Spleen (tissue), 7 donors: ENCODE results near the gene RARS1.

Source experiments
- CTCF ChIP-seq, 11 experiments: fragments of 200-600 bp in 7 of 11; fragments of 450-650 bp in 4 of 11; sonication (generic) in 4 of 11; IDR thresholded peaks in 8 of 11; conservative IDR thresholded peaks in 3 of 11; 1 replicate in 7 of 11; 2 replicates in 4 of 11; pipeline versions ENCODE4 v1.4.0 to v1.8.0; 2016 to 2021; ENCODE audit warnings: antibody characterized with exemption in 11 of 11, inconsistent platforms in 4 of 11, mild to moderate bottlenecking in 1 of 11
- POLR2A ChIP-seq, 3 donors: fragments of 450-650 bp; IDR thresholded peaks; one replicate each; pipeline ENCODE4 v1.5.1; 2017; ENCODE audit warnings: antibody characterized with exemption in 3 of 3, mild to moderate bottlenecking in 1 of 3
- donor health status: DM: no; HTN: no; CAD: no; lungs with moderate emphysema.
- donor health status: DM: no; HTN: no; CAD: no.
- donor health status: DM: no; HTN: no; CAD: no.

DNA sequence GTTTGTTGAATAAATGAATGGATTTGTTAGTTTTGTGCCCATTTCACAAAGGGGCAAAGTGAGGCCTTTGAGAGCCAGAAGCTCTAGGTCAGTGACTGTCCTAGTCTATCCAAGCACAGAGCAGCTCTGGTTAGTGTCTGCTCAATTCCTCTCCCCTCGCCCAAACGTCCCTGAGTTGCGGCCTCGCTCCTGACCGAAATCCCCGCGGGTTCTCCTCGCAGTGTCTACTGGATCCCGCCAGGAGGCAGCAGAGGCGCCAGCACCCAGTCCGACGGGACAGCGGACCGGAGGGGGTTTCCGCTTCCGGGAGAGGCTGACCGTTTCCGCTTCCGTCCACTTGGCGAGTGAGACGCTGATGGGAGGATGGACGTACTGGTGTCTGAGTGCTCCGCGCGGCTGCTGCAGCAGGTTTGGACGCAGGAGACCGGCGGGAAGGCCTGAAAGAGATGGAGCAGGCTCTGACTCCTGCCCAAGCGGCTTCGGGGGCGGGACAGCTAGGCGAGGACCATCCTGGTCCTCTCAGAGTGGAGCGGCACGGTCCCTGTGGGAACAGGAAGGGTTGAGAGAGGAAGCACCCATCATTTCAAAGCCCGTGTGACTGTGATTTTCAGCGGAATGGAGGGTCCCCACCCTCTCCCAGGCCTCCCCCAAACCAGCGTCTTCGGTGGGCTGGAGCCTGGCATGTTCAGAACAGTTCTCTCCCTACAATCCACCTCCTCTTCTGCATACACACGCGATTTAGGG, at the start of gene RARS1:
- TF ChIP-seq CTCF (IDR thresholded peaks at IDR 0.05 in 8 of 11, conservative IDR thresholded peaks at IDR 0.05 in 3 of 11) (peak; percentile 86 to 98 (median 95)), POLR2A (IDR thresholded peaks at IDR 0.05) (peak; percentile 18 to 64 (median 51))
